Measurements from ENCODE around the gene HSD17B12.

HSD17B12 gene

DNA sequence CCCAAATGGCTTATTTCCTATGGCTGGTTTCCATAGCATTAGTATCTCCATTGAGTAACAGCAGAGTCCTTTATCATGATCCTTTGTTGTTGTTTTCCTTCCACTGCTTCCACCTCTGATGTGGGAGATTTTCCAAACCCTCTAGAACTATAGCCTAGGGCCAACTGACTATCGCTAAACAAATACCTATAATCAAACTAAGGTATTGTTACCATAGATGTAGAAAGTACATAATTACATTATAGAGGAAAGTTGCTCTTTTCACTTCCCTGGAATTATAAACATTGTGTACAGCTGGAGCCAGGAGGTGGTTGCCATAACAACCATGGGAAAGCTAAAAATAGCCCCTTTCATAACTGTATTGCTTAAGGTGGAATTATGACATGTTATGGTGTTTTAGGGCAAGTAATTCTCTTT, 153.1 kb downstream of the HSD17B12 start:
- in situ Hi-C loops (cut with MboI; ENCODE audit: low pct_unique_long_range_greater_than_20kb, low sequenced_read_pairs, unreplicated experiment): no loop called here

GRCh38 chr11:43834286-43834685, 153.7 kb downstream of the HSD17B12 start:
- TF ChIP-seq, protein P1, sequence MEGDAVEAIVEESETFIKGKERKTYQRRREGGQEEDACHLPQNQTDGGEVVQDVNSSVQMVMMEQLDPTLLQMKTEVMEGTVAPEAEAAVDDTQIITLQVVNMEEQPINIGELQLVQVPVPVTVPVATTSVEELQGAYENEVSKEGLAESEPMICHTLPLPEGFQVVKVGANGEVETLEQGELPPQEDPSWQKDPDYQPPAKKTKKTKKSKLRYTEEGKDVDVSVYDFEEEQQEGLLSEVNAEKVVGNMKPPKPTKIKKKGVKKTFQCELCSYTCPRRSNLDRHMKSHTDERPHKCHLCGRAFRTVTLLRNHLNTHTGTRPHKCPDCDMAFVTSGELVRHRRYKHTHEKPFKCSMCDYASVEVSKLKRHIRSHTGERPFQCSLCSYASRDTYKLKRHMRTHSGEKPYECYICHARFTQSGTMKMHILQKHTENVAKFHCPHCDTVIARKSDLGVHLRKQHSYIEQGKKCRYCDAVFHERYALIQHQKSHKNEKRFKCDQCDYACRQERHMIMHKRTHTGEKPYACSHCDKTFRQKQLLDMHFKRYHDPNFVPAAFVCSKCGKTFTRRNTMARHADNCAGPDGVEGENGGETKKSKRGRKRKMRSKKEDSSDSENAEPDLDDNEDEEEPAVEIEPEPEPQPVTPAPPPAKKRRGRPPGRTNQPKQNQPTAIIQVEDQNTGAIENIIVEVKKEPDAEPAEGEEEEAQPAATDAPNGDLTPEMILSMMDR (IDR thresholded peaks at IDR 0.05; ENCODE audit: extremely low read depth, insufficient read depth, missing control alignments): no peak

More for the DNA sequence above, 153.1 kb downstream of the HSD17B12 start:
- TF ChIP-seq, protein P1 (IDR thresholded peaks at IDR 0.05; ENCODE audit: extremely low read depth, insufficient read depth, missing control alignments): no peak
- no peak for DNase-seq (ENCODE audit: low spot score)

GRCh38 chr11:43835104-43835503, 154.6 kb downstream of the HSD17B12 start:
- in situ Hi-C loops (cut with MboI; ENCODE audit: low pct_unique_long_range_greater_than_20kb, low sequenced_read_pairs, unreplicated experiment): no loop called here
- DNase-seq (ENCODE audit: low spot score): no peak
- TF ChIP-seq, protein P1 (IDR thresholded peaks at IDR 0.05; ENCODE audit: extremely low read depth, insufficient read depth, missing control alignments): no peak

More at GRCh38 chr11:43834286-43834685, 153.7 kb downstream of the HSD17B12 start:
- DNase-seq (ENCODE audit: low spot score): no peak
- in situ Hi-C loops (cut with MboI; ENCODE audit: low pct_unique_long_range_greater_than_20kb, low sequenced_read_pairs, unreplicated experiment): no loop called here

- in situ Hi-C loops (cut with MboI; ENCODE audit: low pct_unique_long_range_greater_than_20kb, low sequenced_read_pairs, unreplicated experiment): no loop called here
- TF ChIP-seq, protein P1 (IDR thresholded peaks at IDR 0.05; ENCODE audit: extremely low read depth, insufficient read depth, missing control alignments): no peak
- DNase-seq (ENCODE audit: low spot score): no peak
These were observed 157.3 kb downstream of the HSD17B12 start for GRCh38 chr11:43837879-43838278.

- in situ Hi-C loops (cut with MboI; ENCODE audit: low pct_unique_long_range_greater_than_20kb, low sequenced_read_pairs, unreplicated experiment): no loop called here
- TF ChIP-seq, protein P1 (IDR thresholded peaks at IDR 0.05; ENCODE audit: extremely low read depth, insufficient read depth, missing control alignments): no peak
These were observed 161.5 kb downstream of the HSD17B12 start for GRCh38 chr11:43842021-43842420.

DNA sequence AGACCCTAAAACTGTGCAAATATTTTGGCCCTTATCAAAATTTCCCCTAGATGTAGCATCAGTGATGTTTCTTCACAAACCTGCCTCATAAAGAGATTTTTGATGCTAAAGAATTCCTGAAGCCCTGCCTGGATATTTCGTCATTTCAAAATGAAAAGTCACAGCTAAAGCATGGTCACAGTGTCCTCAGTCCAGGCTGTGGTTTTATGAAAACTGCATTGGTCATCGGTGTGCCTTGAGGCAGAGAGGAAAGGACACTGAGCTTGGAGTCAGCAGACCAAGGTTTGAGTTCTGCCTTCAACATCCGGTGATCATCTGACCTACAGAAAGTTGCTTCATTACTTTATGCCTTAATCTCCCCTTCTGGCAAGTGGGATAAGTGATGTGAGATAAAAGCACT, 165.3 kb downstream of the HSD17B12 start:
- DNase-seq (ENCODE audit: low spot score): no peak
- TF ChIP-seq, protein P1 (IDR thresholded peaks at IDR 0.05; ENCODE audit: extremely low read depth, insufficient read depth, missing control alignments): no peak
- in situ Hi-C loops (cut with MboI; ENCODE audit: low pct_unique_long_range_greater_than_20kb, low sequenced_read_pairs, unreplicated experiment): no loop called here

More at GRCh38 chr11:43842021-43842420, 161.5 kb downstream of the HSD17B12 start:
- DNase-seq (ENCODE audit: low spot score): no peak
